ENCODE measurements around the gene AFF3.
"Not testable (repeated sequence)": the region's sequence is repeated elsewhere in the genome, so short reads cannot be mapped to it uniquely, and the experiment has no call there.

DNA sequence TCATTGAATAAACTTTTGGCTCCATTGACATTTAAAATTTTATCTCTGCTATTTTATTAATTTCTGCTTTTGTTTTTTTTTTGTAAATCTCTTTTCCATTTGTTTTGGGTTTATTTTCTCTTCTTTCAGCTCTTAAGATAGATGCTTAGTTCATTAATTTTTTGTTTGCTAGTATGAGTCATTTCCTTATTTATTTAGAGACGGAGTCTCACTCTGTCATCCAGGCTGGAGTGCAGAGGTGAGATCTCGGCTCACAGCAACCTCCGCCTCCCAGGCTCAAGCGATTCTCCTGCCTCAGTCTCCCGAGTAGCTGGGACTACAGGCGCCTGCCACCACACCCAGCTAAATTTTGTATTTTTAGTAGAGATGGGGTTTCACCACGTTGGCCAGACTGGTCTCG, 407.1 kb downstream of the AFF3 start:
- TF ChIP-seq, protein P1, sequence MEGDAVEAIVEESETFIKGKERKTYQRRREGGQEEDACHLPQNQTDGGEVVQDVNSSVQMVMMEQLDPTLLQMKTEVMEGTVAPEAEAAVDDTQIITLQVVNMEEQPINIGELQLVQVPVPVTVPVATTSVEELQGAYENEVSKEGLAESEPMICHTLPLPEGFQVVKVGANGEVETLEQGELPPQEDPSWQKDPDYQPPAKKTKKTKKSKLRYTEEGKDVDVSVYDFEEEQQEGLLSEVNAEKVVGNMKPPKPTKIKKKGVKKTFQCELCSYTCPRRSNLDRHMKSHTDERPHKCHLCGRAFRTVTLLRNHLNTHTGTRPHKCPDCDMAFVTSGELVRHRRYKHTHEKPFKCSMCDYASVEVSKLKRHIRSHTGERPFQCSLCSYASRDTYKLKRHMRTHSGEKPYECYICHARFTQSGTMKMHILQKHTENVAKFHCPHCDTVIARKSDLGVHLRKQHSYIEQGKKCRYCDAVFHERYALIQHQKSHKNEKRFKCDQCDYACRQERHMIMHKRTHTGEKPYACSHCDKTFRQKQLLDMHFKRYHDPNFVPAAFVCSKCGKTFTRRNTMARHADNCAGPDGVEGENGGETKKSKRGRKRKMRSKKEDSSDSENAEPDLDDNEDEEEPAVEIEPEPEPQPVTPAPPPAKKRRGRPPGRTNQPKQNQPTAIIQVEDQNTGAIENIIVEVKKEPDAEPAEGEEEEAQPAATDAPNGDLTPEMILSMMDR (IDR thresholded peaks at IDR 0.05; ENCODE audit: low read depth, low read length) = not testable (repeated sequence)
- not testable (repeated sequence) for TF ChIP-seq EZH2phosphoT487 (IDR thresholded peaks at IDR 0.05; ENCODE audit: low read depth)
